T-helper 1 cell treated with Interleukin-12 subunit alpha and Interleukin-12 subunit beta and Interleukin-4 antibody, amounts not matched to agents 30 μg/mL and 1 μg/mL, for 36 hours (primary cell): Measurements from ENCODE around the gene SLC35F1.

Experiments
- H3K27ac Mint-ChIP-seq: one replicate; pipeline ENCODE4 v1.8.0; 2021; ENCODE audit warnings: mild to moderate bottlenecking, mixed read lengths
- H3K27me3 Mint-ChIP-seq: one replicate; pipeline ENCODE4 v1.8.0; 2021; ENCODE audit warnings: low read depth, mixed read lengths
- H3K36me3 Mint-ChIP-seq: one replicate; pipeline ENCODE4 v1.8.0; 2021; ENCODE audit warnings: low read depth, mixed read lengths
- H3K4me1 Mint-ChIP-seq: one replicate; pipeline ENCODE4 v1.8.0; 2021; ENCODE audit warnings: low read depth, mixed read lengths
- H3K4me3 Mint-ChIP-seq: one replicate; pipeline ENCODE4 v1.8.0; 2021; ENCODE audit warnings: mild to moderate bottlenecking, moderate library complexity, mixed read lengths
- H3K9me3 Mint-ChIP-seq: one replicate; pipeline ENCODE4 v1.8.0; 2021; ENCODE audit warnings: mixed read lengths

The SLC35F1 gene

DNA sequence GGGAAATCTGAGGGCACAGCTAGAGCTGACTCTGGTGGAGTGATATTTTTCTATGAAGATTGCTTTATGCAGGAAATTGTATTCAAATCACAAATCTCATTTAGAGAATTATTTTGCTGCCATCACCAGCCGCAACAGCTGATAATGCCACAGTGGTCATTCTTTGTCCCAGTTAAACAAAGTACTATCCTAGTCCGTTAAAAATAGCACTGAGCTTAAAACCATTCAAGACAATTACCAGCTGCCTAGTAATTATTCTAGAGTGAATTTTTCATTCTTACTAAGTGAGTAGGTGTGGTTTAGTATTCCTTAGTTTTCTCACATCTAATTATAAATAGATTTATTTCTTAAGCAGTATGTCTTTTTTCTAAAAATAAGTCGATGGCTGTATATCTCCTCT is 190.5 kb downstream of the SLC35F1 start:
- no peaks in the 10 kb centered on the region for H3K27me3 Mint-ChIP-seq
- no peak overlapping the region for H3K27ac Mint-ChIP-seq
- H3K4me3 Mint-ChIP-seq, result no peak overlapping the region
- peaks cover 15% of the 10 kb centered on the region for H3K9me3 Mint-ChIP-seq
- H3K4me1 Mint-ChIP-seq, result no peaks in the 10 kb centered on the region
- no peaks in the 10 kb centered on the region for H3K36me3 Mint-ChIP-seq

DNA sequence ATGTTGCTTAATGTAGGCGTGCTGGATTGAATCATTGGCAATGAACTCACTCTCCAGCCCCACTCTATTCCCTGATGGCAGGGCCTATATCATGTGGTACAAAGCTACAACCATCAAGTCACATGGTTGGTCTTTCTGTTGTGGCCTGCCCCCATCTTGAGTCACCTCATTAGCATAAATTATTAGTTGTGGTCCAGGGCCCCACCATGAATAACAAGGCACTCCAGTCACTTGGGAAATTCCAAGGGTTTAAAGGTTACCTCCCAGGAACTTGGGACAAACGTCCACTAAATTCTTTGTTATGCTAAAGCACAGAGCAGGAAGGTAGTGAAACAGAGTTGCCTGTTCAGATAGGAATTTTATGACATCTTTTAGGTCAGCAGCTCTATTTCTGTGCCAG is 193.7 kb downstream of the SLC35F1 start:
- H3K9me3 Mint-ChIP-seq, result peaks cover 4% of the 10 kb centered on the region
- no peaks in the 10 kb centered on the region for H3K27me3 Mint-ChIP-seq
- H3K27ac Mint-ChIP-seq, result no peak overlapping the region
- H3K36me3 Mint-ChIP-seq, result no peaks in the 10 kb centered on the region
- H3K4me3 Mint-ChIP-seq, result no peak overlapping the region
- no peaks in the 10 kb centered on the region for H3K4me1 Mint-ChIP-seq

DNA sequence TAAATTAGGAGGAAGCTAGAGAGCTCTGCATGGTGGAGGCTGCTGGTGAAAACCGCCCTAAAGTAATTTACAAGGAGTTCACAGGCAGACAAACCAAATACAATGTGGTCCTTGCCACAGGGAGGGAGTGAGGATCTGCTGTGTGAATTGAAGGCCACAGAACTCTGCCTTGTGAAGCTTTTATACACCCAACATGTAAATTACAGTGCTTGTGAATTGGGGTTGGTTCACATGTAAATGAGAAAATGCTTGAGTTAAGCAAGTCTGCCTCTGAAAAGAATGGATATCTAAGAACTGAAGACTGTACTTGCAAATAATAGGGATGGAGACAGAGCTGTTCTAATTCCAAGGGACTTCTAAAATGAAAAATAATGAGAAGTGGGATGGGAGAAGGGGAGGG is 194.2 kb downstream of the SLC35F1 start:
- no peaks in the 10 kb centered on the region for H3K4me1 Mint-ChIP-seq
- no peaks in the 10 kb centered on the region for H3K36me3 Mint-ChIP-seq
- no peak overlapping the region for H3K4me3 Mint-ChIP-seq
- H3K27me3 Mint-ChIP-seq, result no peaks in the 10 kb centered on the region
- peaks cover 4% of the 10 kb centered on the region for H3K9me3 Mint-ChIP-seq
- H3K27ac Mint-ChIP-seq, result no peak overlapping the region

DNA sequence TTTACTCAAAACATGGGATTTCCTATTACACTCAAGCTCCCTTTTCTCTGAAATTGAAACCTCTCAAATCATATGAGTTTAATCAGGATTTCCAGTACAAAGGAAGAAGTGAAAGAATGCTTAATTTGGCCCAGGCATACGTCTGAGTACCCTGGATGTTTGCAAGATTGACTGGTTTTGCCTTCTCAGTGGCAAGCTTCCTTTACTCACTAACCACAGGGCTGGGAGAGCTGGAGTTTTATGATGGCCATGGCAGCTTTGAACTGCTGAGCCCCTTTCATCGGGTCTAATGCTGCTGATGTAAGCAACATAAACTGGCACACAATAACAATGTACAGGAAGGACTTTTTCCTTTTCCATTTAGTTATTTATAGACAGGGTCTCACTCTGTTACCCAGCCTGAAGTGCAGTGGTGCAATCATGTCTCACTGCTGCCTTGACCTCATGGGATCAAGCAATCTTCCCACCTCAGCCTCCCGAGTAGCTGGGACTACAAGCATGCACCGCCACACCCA is 194.8 kb downstream of the SLC35F1 start:
- H3K27ac Mint-ChIP-seq, result no peak overlapping the region
- peaks cover 4% of the 10 kb centered on the region for H3K9me3 Mint-ChIP-seq
- H3K4me1 Mint-ChIP-seq, result no peaks in the 10 kb centered on the region
- H3K4me3 Mint-ChIP-seq, result no peak overlapping the region
- H3K36me3 Mint-ChIP-seq, result no peaks in the 10 kb centered on the region
- no peaks in the 10 kb centered on the region for H3K27me3 Mint-ChIP-seq

DNA sequence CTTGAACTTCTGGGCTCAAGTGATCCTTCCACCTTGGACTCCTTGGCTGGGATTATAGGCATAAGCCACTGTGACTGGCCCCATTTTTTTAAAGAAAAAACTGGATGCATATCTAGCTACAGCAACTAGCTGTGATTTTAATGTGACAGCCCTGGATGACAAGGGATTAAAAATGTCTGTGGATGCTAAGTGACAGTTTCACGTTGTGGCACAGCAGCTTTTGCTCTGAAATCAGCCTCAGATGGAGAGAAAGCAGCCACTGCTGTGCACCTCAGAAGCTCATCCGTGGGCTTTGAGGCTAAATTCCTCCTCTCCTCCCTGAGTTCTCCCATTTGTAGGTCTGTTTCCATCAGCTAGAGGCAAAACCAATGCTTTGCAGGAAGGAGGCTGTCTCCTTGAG is 195.3 kb downstream of the SLC35F1 start:
- Mint-ChIP-seq H3K27ac (no peak overlapping the region), H3K9me3 (peaks cover 4% of the 10 kb centered on the region), H3K27me3 (no peaks in the 10 kb centered on the region), H3K4me3 (no peak overlapping the region), H3K4me1 (no peaks in the 10 kb centered on the region), H3K36me3 (no peaks in the 10 kb centered on the region)

DNA sequence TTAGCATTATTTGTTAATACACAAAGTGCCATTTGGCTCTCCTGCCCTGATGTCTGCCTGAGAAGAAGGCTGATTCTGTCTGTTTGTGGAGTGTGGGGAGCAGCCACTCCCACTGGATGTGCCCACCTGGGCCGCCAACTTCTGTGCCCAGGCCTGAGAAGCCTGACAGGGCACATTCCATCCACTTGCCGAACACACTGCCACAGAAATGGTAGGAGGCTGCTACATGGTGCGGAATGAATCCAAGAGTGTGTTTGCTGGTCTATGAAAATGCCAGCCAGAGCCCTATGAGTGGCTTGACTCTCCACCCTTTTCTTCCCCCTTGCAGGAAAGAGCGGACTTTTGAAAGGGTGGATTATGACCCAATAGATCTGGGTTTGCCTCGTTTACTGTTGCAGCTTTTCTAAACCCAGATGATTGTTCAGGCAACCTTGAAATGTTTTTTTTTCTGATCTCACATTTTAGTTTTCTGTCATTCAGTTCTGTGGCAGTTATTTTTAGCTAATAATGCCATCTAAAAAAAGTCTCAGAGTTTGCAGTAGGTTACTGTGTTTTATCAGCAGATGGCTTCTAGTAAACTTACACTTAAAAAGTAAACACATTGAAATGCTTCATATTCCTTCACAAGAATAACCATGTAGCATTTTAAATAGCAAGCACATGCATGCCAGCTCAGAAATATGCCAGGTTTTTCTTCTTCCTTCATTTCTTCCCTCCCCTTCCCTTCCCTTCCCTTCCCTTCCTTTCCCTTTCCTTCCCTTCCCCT is 196.5 kb downstream of the SLC35F1 start:
- H3K36me3 Mint-ChIP-seq, result no peaks in the 10 kb centered on the region
- no peaks in the 10 kb centered on the region for H3K4me1 Mint-ChIP-seq
- peaks cover 4% of the 10 kb centered on the region for H3K9me3 Mint-ChIP-seq
- no peak overlapping the region for H3K4me3 Mint-ChIP-seq
- no peaks in the 10 kb centered on the region for H3K27me3 Mint-ChIP-seq
- H3K27ac Mint-ChIP-seq, result no peak overlapping the region

DNA sequence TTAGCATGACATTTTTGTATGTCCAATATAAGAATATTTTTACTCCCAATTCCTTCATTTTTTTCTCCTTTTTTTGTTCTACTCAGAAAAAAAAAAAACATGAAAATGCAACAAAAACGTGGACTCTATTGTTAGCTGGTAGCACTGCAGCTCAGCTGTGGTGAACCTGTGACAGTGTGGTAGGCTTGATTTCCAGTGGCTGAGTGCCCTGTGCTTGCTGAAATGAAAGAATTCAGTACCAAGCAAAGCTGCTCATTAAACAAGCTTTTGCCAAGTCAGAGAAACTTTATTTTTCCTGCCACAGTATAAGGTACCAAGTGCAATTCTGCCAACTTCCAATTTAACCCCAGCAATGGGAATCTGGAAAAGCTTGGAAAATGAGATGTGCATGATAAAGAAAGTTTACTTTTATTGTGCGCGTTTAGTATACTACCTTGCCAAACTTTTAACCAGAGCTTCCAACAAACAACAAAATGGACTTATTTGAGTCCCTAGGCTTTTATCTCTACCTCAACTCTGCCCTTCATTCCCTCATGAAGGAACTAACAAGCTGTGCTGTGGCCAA is 215.2 kb downstream of the SLC35F1 start:
- Mint-ChIP-seq H3K4me3 (no peak overlapping the region), H3K4me1 (no peaks in the 10 kb centered on the region), H3K27ac (no peak overlapping the region), H3K36me3 (no peaks in the 10 kb centered on the region), H3K27me3 (no peaks in the 10 kb centered on the region), H3K9me3 (peaks cover 2% of the 10 kb centered on the region)

DNA sequence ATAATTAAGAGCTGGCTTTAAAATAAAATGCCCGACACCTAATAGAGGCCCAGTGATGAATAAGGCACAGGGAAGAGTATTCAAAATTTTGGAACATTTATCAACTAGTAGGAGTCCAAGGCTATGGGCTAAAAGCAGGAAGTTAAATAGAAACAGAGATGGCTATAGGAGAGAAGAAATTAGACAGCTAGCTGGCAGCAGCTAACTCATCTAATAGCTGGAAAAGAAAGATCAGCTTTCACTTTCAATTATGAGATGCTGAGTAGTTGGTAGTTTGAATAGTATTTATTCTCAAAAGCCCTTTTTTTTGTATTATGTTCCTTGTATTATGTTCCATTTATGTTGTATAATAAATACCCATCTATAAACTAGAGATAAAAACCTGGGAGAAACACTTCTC is 215.7 kb downstream of the SLC35F1 start:
- no peaks in the 10 kb centered on the region for H3K27me3 Mint-ChIP-seq
- no peak overlapping the region for H3K4me3 Mint-ChIP-seq
- H3K27ac Mint-ChIP-seq, result no peak overlapping the region
- H3K9me3 Mint-ChIP-seq, result peaks cover 2% of the 10 kb centered on the region
- no peaks in the 10 kb centered on the region for H3K4me1 Mint-ChIP-seq
- H3K36me3 Mint-ChIP-seq, result no peaks in the 10 kb centered on the region

DNA sequence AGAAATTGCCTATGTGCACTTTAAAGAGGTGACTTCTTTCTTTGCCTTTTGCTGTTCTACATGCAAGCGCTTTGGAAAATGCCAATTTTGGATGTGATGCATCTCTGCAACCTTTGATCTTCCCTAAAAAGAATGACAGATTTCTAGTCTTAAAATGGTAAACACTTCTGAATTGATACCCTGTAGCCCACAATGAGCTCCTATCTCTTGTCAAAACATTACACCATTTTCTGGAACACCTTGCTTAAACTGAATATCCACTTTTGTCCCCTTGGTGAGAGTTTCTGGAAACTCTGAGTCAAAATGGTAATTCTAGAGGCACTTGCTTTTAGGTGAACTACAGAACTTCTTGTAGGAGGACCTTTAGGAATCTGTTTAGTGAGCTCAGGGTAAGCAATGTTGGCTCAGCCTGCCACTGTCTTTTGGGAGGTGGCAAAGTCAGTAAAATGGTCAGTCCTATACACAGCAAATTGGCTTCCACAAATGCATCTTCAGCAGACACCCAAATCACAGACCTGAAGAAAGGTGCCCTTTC is 216.5 kb downstream of the SLC35F1 start:
- H3K4me3 Mint-ChIP-seq, result no peak overlapping the region
- H3K9me3 Mint-ChIP-seq, result peaks cover 2% of the 10 kb centered on the region
- no peaks in the 10 kb centered on the region for H3K4me1 Mint-ChIP-seq
- no peaks in the 10 kb centered on the region for H3K27me3 Mint-ChIP-seq
- no peak overlapping the region for H3K27ac Mint-ChIP-seq
- H3K36me3 Mint-ChIP-seq, result no peaks in the 10 kb centered on the region

DNA sequence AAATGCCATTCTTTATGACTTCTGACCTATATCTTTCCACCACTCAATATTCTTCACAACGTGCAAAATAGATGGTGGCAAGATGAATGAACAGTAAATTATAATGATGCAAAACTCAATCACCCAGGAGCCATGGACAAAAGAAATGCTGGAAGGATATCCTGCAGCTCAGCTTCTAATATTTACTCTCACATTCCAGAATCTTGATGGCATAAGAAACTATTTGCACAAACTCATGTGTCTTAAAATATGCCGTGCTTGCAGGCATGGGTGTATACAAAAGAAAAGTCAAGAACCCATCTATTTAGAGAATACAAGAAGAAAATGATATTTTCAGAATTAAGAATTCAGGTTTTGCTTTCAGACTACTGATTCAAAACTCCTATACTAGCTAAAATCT is 217.8 kb downstream of the SLC35F1 start:
- Mint-ChIP-seq H3K27me3 (no peaks in the 10 kb centered on the region), H3K4me3 (no peak overlapping the region), H3K9me3 (peaks cover 2% of the 10 kb centered on the region)

DNA sequence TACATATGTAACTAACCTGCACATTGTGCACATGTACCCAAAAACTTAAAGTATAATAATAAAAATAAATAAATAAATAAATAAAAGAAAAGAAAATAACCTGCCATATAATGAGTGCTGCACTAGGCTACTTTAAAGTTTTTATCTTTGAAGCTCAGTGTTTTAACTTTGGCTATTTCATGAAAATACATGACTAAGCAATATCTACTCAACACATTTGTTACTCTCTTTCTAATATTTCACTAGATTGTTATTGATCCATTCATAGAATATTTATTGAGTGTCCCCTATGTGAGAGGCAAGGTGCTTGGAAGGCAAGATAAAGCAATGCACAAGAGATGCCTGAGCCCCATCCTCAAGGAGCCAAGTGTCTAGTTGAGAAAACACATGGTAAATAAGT is 221.7 kb downstream of the SLC35F1 start:
- no peaks in the 10 kb centered on the region for H3K4me1 Mint-ChIP-seq
- no peaks in the 10 kb centered on the region for H3K27me3 Mint-ChIP-seq
- H3K9me3 Mint-ChIP-seq, result peaks cover 2% of the 10 kb centered on the region
- H3K36me3 Mint-ChIP-seq, result no peaks in the 10 kb centered on the region
- H3K4me3 Mint-ChIP-seq, result no peak overlapping the region
- no peak overlapping the region for H3K27ac Mint-ChIP-seq

More for the DNA sequence above, 217.8 kb downstream of the SLC35F1 start:
- Mint-ChIP-seq H3K4me1 (no peaks in the 10 kb centered on the region), H3K36me3 (no peaks in the 10 kb centered on the region), H3K27ac (no peak overlapping the region)

DNA sequence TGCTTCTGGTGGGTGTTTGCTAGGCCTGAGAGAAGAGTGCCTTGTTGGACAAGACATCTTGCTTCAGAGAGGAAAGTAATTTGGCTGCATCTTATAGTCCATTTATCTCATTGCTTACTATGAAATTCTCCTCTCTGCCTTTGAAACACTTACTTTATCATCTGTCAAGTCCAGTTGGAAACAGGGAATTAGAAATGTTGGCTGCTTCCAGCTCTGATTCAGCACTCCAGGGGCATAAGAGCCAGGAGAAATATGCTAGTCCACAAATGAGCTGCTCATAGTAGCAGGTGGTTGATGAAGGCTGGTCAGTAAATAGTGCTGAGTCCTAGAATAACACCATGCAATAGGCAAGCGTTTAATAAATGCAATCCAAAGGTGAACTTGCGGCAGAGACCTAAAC is 227.1 kb downstream of the SLC35F1 start:
- Mint-ChIP-seq H3K4me3 (no peak overlapping the region), H3K27ac (no peak overlapping the region), H3K36me3 (no peaks in the 10 kb centered on the region), H3K4me1 (no peaks in the 10 kb centered on the region), H3K9me3 (no peaks in the 10 kb centered on the region), H3K27me3 (peaks cover 3% of the 10 kb centered on the region)

DNA sequence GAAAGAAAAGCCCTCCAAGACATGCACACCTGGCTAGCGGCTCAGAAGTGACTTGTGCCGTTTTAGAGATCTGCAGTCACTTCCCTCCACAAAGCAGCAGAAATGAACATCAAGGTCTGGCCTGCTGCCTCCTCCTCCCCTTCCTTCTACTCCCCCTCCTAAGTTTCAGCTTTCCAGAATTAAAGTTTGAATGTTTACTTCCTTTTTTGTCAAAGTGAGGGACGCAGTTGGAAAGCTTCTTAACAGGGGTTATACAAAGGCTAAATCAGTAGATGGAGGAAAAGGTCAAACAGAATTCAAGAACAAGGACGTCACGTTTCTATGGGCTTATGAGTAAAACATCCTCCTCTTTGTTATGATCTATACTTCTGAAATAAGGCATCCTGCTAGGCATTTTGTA is 227.7 kb downstream of the SLC35F1 start:
- Mint-ChIP-seq H3K27ac (no peak overlapping the region), H3K9me3 (no peaks in the 10 kb centered on the region), H3K27me3 (peaks cover 3% of the 10 kb centered on the region), H3K36me3 (no peaks in the 10 kb centered on the region), H3K4me1 (no peaks in the 10 kb centered on the region), H3K4me3 (no peak overlapping the region)

DNA sequence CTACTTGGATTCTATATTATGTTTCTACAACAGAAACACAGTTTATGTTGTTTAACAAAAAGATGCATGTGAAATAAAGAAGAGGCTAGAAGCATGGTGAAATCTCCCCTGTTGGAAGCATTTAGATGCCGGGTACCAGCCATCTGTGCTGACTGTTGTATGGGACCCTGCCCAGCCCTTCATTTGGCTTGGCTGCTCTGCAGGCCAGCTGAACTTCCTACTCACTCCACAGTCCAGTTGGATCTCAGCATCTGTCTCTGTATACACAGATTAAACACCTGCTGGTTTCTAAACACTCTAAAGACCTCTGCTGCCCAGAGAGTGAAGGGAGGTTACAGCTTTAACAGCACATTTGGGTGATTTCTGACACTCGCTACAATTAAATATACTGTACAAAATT is 228.3 kb downstream of the SLC35F1 start:
- no peaks in the 10 kb centered on the region for H3K4me1 Mint-ChIP-seq
- no peak overlapping the region for H3K27ac Mint-ChIP-seq
- H3K4me3 Mint-ChIP-seq, result no peak overlapping the region
- no peaks in the 10 kb centered on the region for H3K36me3 Mint-ChIP-seq
- H3K9me3 Mint-ChIP-seq, result no peaks in the 10 kb centered on the region
- H3K27me3 Mint-ChIP-seq, result peaks cover 3% of the 10 kb centered on the region

DNA sequence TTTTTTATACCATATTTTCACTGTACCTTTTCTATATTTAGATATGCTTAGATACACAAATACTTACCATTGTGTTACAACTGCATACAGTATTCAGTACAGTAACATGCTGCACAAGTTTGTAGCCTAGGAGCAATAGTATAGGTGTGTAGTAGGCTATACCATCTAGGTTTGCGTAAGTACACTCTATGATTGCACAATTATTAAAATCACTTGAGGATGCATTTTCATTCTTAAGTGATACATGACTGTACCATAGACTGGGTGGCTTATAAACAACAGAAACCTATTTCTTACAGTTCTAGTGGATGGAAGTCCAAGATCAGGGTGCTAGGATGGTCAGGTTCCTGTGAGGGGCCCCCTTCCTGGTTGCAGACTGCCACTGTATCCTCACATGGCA is 234.1 kb downstream of the SLC35F1 start:
- H3K27me3 Mint-ChIP-seq, result peaks cover 3% of the 10 kb centered on the region
- no peak overlapping the region for H3K27ac Mint-ChIP-seq
- no peaks in the 10 kb centered on the region for H3K9me3 Mint-ChIP-seq
- H3K4me1 Mint-ChIP-seq, result no peaks in the 10 kb centered on the region
- no peaks in the 10 kb centered on the region for H3K36me3 Mint-ChIP-seq
- H3K4me3 Mint-ChIP-seq, result no peak overlapping the region
